Thyroid gland (tissue), 4 donors: ENCODE data around the gene LENG1.

ENCODE experiments used
- POLR2A ChIP-seq, 2 donors: fragments of 450-650 bp; IDR thresholded peaks; one replicate each; pipeline ENCODE4 v1.6.1; 2017; ENCODE audit warnings: antibody characterized with exemption in 2 of 2, mild to moderate bottlenecking in 2 of 2, moderate library complexity in 1 of 2
- TF ChIP-seq, protein P1 (sequence below), 6 experiments: fragments of 200-600 bp in 3 of 6; fragments of 450-650 bp in 3 of 6; sonication (generic) in 3 of 6; IDR thresholded peaks; one replicate each; pipeline ENCODE4 v1.5.1; 2016 to 2019; ENCODE audit warnings: antibody characterized with exemption in 6 of 6, mild to moderate bottlenecking in 2 of 6, inconsistent platforms in 1 of 6, moderate library complexity in 1 of 6

DNA sequence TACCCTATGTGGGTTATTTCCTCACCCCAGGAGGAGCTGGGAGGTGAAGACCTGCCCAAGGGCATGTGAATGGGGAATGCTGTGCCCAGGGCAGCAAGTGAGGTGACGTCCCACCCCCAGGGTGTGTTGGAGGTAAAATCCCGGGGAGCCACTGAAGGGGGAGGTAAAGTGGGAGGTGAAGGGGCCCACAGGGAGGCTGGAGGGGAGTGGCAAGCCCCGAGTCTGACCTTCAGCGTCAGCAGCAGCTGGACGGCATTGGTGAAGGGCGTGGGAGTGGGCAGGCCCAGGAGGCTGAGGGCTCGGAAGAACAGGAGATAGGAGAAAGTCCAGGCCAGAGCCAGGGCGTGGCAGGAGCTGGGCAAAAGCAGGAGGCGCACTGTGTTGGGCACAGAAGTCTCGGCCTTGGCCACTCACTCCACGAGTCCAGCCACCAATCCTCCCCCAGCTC, 27.4 kb upstream of the LENG1 start:
- no peak for TF ChIP-seq POLR2A (IDR thresholded peaks at IDR 0.05)
- TF ChIP-seq, protein P1, sequence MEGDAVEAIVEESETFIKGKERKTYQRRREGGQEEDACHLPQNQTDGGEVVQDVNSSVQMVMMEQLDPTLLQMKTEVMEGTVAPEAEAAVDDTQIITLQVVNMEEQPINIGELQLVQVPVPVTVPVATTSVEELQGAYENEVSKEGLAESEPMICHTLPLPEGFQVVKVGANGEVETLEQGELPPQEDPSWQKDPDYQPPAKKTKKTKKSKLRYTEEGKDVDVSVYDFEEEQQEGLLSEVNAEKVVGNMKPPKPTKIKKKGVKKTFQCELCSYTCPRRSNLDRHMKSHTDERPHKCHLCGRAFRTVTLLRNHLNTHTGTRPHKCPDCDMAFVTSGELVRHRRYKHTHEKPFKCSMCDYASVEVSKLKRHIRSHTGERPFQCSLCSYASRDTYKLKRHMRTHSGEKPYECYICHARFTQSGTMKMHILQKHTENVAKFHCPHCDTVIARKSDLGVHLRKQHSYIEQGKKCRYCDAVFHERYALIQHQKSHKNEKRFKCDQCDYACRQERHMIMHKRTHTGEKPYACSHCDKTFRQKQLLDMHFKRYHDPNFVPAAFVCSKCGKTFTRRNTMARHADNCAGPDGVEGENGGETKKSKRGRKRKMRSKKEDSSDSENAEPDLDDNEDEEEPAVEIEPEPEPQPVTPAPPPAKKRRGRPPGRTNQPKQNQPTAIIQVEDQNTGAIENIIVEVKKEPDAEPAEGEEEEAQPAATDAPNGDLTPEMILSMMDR (IDR thresholded peaks at IDR 0.05), result no peak
